ENCODE data around the gene ARMC10.

DNA sequence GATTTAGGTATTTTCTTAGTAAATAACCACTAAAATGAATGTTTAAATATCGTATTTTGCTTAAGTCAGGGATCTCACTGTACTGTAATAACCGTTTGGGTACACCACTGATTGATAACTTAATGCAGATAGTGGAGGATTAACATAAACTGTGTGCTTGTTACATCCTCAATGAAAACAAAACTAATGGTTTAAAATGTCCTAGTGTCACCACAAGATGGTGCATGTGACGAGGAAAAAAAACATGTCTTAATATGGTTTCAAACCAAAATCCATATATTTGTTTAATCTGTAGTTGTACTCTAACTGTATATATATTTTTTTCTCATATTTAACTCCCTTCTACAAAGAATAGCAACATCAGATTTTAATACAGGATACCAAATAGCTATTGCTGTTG is 19.2 kb downstream of the ARMC10 start:
- TF ChIP-seq EZH2 (IDR thresholded peaks at IDR 0.05; ENCODE audit: insufficient read depth, low read length) = no peak
- TF ChIP-seq, protein P1, sequence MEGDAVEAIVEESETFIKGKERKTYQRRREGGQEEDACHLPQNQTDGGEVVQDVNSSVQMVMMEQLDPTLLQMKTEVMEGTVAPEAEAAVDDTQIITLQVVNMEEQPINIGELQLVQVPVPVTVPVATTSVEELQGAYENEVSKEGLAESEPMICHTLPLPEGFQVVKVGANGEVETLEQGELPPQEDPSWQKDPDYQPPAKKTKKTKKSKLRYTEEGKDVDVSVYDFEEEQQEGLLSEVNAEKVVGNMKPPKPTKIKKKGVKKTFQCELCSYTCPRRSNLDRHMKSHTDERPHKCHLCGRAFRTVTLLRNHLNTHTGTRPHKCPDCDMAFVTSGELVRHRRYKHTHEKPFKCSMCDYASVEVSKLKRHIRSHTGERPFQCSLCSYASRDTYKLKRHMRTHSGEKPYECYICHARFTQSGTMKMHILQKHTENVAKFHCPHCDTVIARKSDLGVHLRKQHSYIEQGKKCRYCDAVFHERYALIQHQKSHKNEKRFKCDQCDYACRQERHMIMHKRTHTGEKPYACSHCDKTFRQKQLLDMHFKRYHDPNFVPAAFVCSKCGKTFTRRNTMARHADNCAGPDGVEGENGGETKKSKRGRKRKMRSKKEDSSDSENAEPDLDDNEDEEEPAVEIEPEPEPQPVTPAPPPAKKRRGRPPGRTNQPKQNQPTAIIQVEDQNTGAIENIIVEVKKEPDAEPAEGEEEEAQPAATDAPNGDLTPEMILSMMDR (IDR thresholded peaks at IDR 0.05; ENCODE audit: insufficient read depth, low read depth, low read length) = no peak

Data from astrocyte (in vitro differentiated cells and primary cell).